Neural progenitor cell (in vitro differentiated cells): ENCODE results near the gene LARGE2.

Experiments
- CTCF ChIP-seq: fragments of 200-600 bp; sonication (generic); IDR thresholded peaks from 2 replicates; pipeline ENCODE4 v1.5.1; 2017; ENCODE audit warnings: antibody characterized with exemption, mild to moderate bottlenecking
- EZH2 ChIP-seq: fragments of 200-600 bp; sonication (generic); IDR thresholded peaks from 2 replicates; pipeline ENCODE4 v1.6.1; 2017; ENCODE audit warnings: antibody characterized with exemption, mild to moderate bottlenecking, moderate library complexity
- EZH2phosphoT487 ChIP-seq: fragments of 200-600 bp; sonication (generic); IDR thresholded peaks from 2 replicates; pipeline ENCODE4 v1.6.1; 2017; ENCODE audit warnings: antibody characterized with exemption

DNA sequence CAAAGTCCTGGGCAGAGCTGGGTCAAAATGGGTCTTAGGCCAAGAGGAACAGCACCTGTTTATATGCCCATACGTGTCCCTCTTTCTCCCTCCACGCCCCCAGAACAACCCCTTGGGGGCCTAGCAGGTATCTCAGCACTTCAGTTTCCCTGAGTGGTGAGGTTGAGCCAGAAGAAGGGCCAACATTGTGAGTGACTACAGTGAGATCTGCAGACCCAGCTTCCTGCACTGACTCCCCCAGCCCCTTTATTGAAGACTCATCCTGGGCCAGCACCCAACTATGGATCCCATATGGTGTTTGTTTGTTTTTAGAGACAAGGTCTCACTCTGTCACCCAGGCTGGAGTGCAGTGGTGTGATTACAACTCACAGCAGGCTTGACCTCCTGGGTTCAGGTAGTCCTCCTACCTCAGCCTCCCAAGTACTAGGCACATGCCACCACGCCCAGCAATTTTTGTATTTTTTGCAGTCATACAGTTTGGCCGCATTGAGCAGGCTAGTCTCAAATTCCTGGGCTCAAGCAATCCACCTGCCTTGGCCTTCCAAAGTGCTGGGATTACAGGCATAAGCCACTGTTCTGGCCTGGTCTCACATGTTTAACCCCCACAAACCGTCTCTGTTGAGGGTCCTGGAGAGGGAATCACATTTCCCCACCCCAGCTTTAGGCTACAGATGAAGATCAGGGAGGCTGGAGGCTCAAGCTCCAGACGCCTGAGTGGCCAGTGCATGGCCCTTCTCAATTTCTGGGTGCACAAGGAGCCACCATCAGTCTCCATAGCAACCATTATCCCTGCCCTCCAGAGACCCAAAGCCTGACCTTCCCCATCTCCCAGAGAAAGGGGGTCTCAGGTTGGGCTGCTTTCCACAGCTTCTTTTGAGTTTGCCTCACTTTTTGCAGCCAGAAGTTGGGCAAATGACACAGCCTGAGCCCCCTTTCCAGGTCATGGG lies 1.7 kb upstream of the LARGE2 start:
- no peak for TF ChIP-seq CTCF
- no peak for TF ChIP-seq EZH2
- TF ChIP-seq EZH2phosphoT487 = no peak
